HG02970 (cell line): ENCODE measurements around the gene HOXA2.

ENCODE experiments used
- ATAC-seq: cut with Tn5 transposase; IDR thresholded peaks from one replicate; pipeline ENCODE4 v1.9.1; 2021; ENCODE audit warnings: mild to moderate bottlenecking, moderate library complexity, moderate number of reproducible peaks; ENCODE audit not compliant: unreplicated experiment, low FRiP score

Gene HOXA2

GRCh38 chr7:27141923-27142579 is 39.6 kb upstream of the HOXA2 start:
- no peak for ATAC-seq

GRCh38 chr7:27141137-27141922 is 38.8 kb upstream of the HOXA2 start:
- ATAC-seq, result no peak

GRCh38 chr7:27140126-27140857 is 37.8 kb upstream of the HOXA2 start:
- no peak for ATAC-seq

- ATAC-seq, result no peak
These were observed 37.0 kb upstream of the HOXA2 start for GRCh38 chr7:27139334-27140125.

- no peak for ATAC-seq
These were observed 36.5 kb upstream of the HOXA2 start for GRCh38 chr7:27138985-27139333.

GRCh38 chr7:27138472-27138871 is 36.0 kb upstream of the HOXA2 start:
- ATAC-seq, result no peak

- ATAC-seq, result no peak
These were observed 35.3 kb upstream of the HOXA2 start for GRCh38 chr7:27137640-27138315.

GRCh38 chr7:27134392-27134791 is 31.9 kb upstream of the HOXA2 start:
- ATAC-seq, result no peak

- ATAC-seq, result no peak
These were observed 31.1 kb upstream of the HOXA2 start for GRCh38 chr7:27133409-27134231.

GRCh38 chr7:27132978-27133377 is 30.5 kb upstream of the HOXA2 start:
- ATAC-seq, result no peak

GRCh38 chr7:27132214-27132613 is 29.7 kb upstream of the HOXA2 start:
- ATAC-seq, result no peak

- ATAC-seq, result no peak
These were observed 28.9 kb upstream of the HOXA2 start for GRCh38 chr7:27131390-27131819.

- no peak for ATAC-seq
These were observed 28.3 kb upstream of the HOXA2 start, which contains the start of gene HOXA4 for GRCh38 chr7:27130540-27131389. TSS of gene HOXA4 (minus strand) at chr7:27130757. CDS start at chr7:27130733, 24 bp downstream.

- no peak for ATAC-seq
These were observed 27.5 kb upstream of the HOXA2 start for GRCh38 chr7:27129729-27130539.

- no peak for ATAC-seq
These were observed 26.6 kb upstream of the HOXA2 start for GRCh38 chr7:27128776-27129728.

- no peak for ATAC-seq
These were observed 25.6 kb upstream of the HOXA2 start for GRCh38 chr7:27128034-27128433.
